Activated CD8-positive, alpha-beta memory T cell treated with anti-CD3 and anti-CD28 coated beads, Interleukin-2, amount 10 ng/mL, durations not matched to agents 7 days and 5 days (primary cell): ENCODE results near the gene CHCHD3. TPM values are rescaled to one million over a fixed set of nuclear protein-coding genes. Genes with fewer than 3 reads are reported as not detected.

Experiments used
- ATAC-seq: fragments of 150-1000 bp; cut with Tn5 transposase; one replicate; pipeline ENCODE4 v1.10.0; 2021; ENCODE audit warnings: moderate library complexity
- CTCF ChIA-PET: fragments of 350-600 bp; sonication (Branson Sonifier 250); formaldehyde crosslinking; loops from one replicate; lab custom pipeline; 2021; ENCODE audit warnings: antibody characterized with exemption; lab: Charles Lee
- DNase-seq: peaks from one replicate; pipeline ENCODE4 v3.0.0-alpha.2; 2020
- H3K27ac Mint-ChIP-seq: one replicate; pipeline ENCODE4 v1.8.0; 2021; ENCODE audit warnings: mild to moderate bottlenecking, mixed read lengths
- H3K27me3 Mint-ChIP-seq: one replicate; pipeline ENCODE4 v1.8.0; 2021; ENCODE audit warnings: mixed read lengths
- H3K36me3 Mint-ChIP-seq: one replicate; pipeline ENCODE4 v1.8.0; 2021; ENCODE audit warnings: mild to moderate bottlenecking, mixed read lengths
- H3K4me1 Mint-ChIP-seq: one replicate; pipeline ENCODE4 v1.8.0; 2021; ENCODE audit warnings: mixed read lengths
- H3K4me3 Mint-ChIP-seq: one replicate; pipeline ENCODE4 v1.8.0; 2021; ENCODE audit warnings: mild to moderate bottlenecking, moderate library complexity, mixed read lengths
- H3K9me3 Mint-ChIP-seq: one replicate; pipeline ENCODE4 v1.8.0; 2022; ENCODE audit warnings: low read depth, mixed read lengths
- total RNA-seq, 2 experiments: library from RNA; stranded (reverse); gene quantifications; one replicate each; pipeline ENCODE4 v1.2.3, GENCODE V29; 2021

Gene CHCHD3
- total RNA-seq, 2 experiments from 2014 or later = 49.5 to 56.7 TPM

- CTCF ChIA-PET = no interaction called here
- Mint-ChIP-seq H3K36me3 (peaks cover 1% of the 10 kb centered on the region), H3K9me3 (no peaks in the 10 kb centered on the region), H3K27me3 (peaks cover 24% of the 10 kb centered on the region), H3K4me1 (no peaks in the 10 kb centered on the region), H3K4me3 (no peak overlapping the region), H3K27ac (no peak overlapping the region)
- ATAC-seq (no peak), DNase-seq (no peak)
Observed at GRCh38 chr7:133108023-133108422, 26.1 kb upstream of the CHCHD3 start.

DNA sequence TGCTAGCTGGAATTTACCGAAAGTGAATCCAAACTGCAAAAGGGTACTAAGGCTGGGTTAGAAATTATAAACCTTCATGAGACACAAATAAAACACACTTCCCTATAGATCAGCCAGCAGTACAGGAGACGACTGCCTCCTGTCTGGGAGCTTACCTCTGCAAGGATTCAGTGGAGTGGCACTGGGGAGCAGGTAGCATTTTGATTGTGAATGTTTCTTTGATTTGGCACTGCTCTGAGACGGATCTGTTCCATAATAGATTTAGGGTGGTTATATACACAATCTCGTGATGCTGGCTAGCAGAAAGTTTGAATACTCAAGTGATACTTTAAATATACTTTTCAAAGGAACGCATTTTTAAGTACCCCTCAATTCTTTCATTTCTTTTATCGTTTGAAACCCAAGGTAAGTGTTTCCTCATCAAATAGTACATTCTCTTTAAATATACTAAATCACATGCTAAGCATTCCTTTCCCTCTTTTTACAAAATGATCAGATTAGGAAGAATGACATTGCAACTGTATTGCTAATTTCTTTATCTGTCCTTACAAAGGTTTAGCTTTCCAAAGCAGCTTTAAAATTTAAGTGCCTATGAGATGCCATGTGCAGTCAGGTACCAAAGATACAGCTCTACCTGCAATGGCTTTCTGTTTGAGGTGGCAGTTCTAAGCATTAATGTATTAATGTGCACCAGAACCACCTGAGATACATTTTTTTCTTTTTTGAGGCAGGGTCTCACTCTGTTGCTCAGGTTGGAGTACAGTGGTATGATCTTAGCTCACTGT lies 20.6 kb upstream of the CHCHD3 start:
- no peaks in the 10 kb centered on the region for H3K4me1 Mint-ChIP-seq
- no peak overlapping the region for H3K4me3 Mint-ChIP-seq
- peaks cover 7% of the 10 kb centered on the region for H3K27me3 Mint-ChIP-seq
- no peak for DNase-seq
- no peak for ATAC-seq
- H3K9me3 Mint-ChIP-seq = no peaks in the 10 kb centered on the region
- H3K27ac Mint-ChIP-seq = no peak overlapping the region
- CTCF ChIA-PET = no interaction called here
- no peaks in the 10 kb centered on the region for H3K36me3 Mint-ChIP-seq

GRCh38 chr7:133099633-133100286 lies 17.9 kb upstream of the CHCHD3 start:
- Mint-ChIP-seq H3K4me3 (no peak overlapping the region), H3K4me1 (no peaks in the 10 kb centered on the region), H3K27ac (no peak overlapping the region), H3K36me3 (no peaks in the 10 kb centered on the region), H3K27me3 (peaks cover 7% of the 10 kb centered on the region), H3K9me3 (no peaks in the 10 kb centered on the region)
- no peak for ATAC-seq
- no peak for DNase-seq
- CTCF ChIA-PET = no interaction called here

DNA sequence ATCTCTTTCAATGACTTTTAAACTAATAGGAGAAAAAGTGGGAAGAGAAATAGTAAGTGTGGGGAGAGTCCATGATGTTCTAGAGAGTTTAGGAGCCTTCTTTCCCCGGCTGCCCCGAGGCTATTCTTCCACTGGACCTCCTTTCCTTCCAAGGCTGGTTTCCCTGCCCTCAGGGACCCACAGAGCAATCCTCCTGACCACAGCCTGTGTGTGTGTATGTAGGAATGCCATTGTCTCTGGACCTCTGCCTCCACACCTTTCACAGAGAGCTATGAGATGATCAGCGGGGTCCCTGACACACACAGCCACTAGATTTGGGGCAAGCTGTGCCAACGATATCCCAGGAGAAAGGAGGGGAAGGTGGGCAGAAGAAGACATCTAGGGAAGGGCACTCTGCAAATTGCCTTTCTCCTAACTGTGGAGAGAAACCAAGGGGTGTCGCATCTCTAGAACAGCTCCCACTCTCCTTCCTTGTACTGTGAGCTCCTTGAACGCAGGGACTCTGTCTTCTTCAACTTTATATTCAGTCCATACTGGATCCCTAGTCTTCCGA lies 13.3 kb upstream of the CHCHD3 start:
- Mint-ChIP-seq H3K27me3 (peaks cover 3% of the 10 kb centered on the region), H3K36me3 (no peaks in the 10 kb centered on the region), H3K9me3 (no peaks in the 10 kb centered on the region), H3K4me3 (no peak overlapping the region), H3K4me1 (no peaks in the 10 kb centered on the region), H3K27ac (no peak overlapping the region)
- CTCF ChIA-PET = no interaction called here
- no peak for ATAC-seq
- DNase-seq = no peak

GRCh38 chr7:133091943-133092464 lies 10.1 kb upstream of the CHCHD3 start:
- CTCF ChIA-PET = interaction anchor here (0.7 kb wide), 1 partner anchor 253 kb away, joined by 3 read pairs; no protein-coding TSS in a partner anchor
- DNase-seq (no peak), ATAC-seq (no peak)
- Mint-ChIP-seq H3K36me3 (no peaks in the 10 kb centered on the region), H3K27ac (no peak overlapping the region), H3K4me1 (no peaks in the 10 kb centered on the region), H3K27me3 (no peaks in the 10 kb centered on the region), H3K9me3 (no peaks in the 10 kb centered on the region), H3K4me3 (no peak overlapping the region)

- CTCF ChIA-PET = no interaction called here
- Mint-ChIP-seq H3K4me3 (peak overlapping the region; percentile 82), H3K4me1 (peaks cover 24% of the 10 kb centered on the region), H3K27me3 (no peaks in the 10 kb centered on the region), H3K9me3 (no peaks in the 10 kb centered on the region), H3K27ac (peak overlapping the region; percentile 82), H3K36me3 (peaks cover 8% of the 10 kb centered on the region)
- no peak for ATAC-seq
- no peak for DNase-seq
Observed at GRCh38 chr7:133082390-133082766, 488 bp upstream of the CHCHD3 start.

DNA sequence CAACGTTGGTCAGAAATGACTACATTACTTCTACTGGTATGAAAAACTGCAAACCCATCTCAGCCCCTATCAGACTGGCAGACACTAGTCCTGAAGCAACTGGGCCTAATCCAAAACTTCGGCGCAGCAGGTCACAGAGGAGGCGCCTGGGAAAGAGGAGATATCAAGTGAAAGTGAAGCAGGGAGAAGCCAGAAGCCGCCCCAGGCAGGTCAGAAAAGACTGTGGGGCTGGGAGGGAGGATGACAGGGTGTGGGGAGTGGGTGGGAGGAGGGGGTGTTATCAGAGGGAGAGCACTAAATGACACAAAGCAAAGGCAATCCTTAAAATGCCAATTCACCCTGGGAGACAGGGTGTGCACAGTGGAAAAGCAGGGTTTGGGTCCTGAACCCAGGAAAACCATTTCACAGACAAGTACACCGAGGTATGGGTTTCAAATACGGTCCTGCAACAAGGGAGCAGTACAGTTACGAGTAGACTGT lies 731 bp downstream of the CHCHD3 start:
- no peaks in the 10 kb centered on the region for H3K9me3 Mint-ChIP-seq
- H3K27ac Mint-ChIP-seq = peak overlapping the region; percentile 82
- CTCF ChIA-PET = no interaction called here
- peaks cover 25% of the 10 kb centered on the region for H3K4me1 Mint-ChIP-seq
- H3K27me3 Mint-ChIP-seq = no peaks in the 10 kb centered on the region
- peak; percentile 42 for DNase-seq
- peaks cover 11% of the 10 kb centered on the region for H3K36me3 Mint-ChIP-seq
- no peak for ATAC-seq
- H3K4me3 Mint-ChIP-seq = peak overlapping the region; percentile 82

GRCh38 chr7:133079296-133079695 lies 2.6 kb downstream of the CHCHD3 start:
- Mint-ChIP-seq H3K27me3 (no peaks in the 10 kb centered on the region), H3K4me3 (no peak overlapping the region), H3K36me3 (peaks cover 18% of the 10 kb centered on the region), H3K9me3 (no peaks in the 10 kb centered on the region), H3K27ac (no peak overlapping the region), H3K4me1 (peaks cover 25% of the 10 kb centered on the region)
- ATAC-seq (no peak), DNase-seq (no peak)
- CTCF ChIA-PET = interaction anchor here (1.1 kb wide), 1 partner anchor 13 kb away, joined by 3 read pairs; no protein-coding TSS in a partner anchor

DNA sequence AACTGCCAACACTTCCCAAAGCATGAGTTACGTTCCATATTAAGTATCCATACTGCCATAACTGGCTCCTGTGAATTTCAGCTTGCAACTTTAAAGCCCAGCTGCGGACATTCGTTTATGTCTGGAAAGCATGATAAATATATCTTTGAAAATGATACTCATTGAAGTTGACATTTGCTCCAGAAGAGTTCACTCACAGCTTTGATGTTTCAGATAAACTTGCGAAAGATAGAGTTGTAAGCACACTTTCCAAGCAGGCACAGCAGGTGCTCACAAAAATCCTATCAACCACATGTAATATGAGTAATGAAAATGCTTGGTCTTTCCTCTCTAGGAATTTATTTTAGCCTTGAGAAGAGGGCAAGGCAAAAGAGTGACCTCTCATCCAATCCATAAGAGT lies 4.5 kb downstream of the CHCHD3 start:
- Mint-ChIP-seq H3K9me3 (no peaks in the 10 kb centered on the region), H3K36me3 (peaks cover 22% of the 10 kb centered on the region), H3K27me3 (no peaks in the 10 kb centered on the region), H3K27ac (no peak overlapping the region), H3K4me1 (peaks cover 24% of the 10 kb centered on the region), H3K4me3 (no peak overlapping the region)
- CTCF ChIA-PET = no interaction called here
- DNase-seq = no peak
- ATAC-seq = no peak

- no peaks in the 10 kb centered on the region for H3K27me3 Mint-ChIP-seq
- no peak overlapping the region for H3K27ac Mint-ChIP-seq
- H3K9me3 Mint-ChIP-seq = no peaks in the 10 kb centered on the region
- no peak for ATAC-seq
- no peak overlapping the region for H3K4me3 Mint-ChIP-seq
- H3K36me3 Mint-ChIP-seq = peaks cover 22% of the 10 kb centered on the region
- H3K4me1 Mint-ChIP-seq = peaks cover 19% of the 10 kb centered on the region
- no peak for DNase-seq
- CTCF ChIA-PET = no interaction called here
Observed at GRCh38 chr7:133076142-133076541, 5.7 kb downstream of the CHCHD3 start.

- ATAC-seq (no peak), DNase-seq (no peak)
- H3K27ac Mint-ChIP-seq = no peak overlapping the region
- H3K27me3 Mint-ChIP-seq = no peaks in the 10 kb centered on the region
- H3K4me1 Mint-ChIP-seq = peaks cover 2% of the 10 kb centered on the region
- peaks cover 36% of the 10 kb centered on the region for H3K36me3 Mint-ChIP-seq
- CTCF ChIA-PET = no interaction called here
- H3K4me3 Mint-ChIP-seq = no peak overlapping the region
- no peaks in the 10 kb centered on the region for H3K9me3 Mint-ChIP-seq
Observed at GRCh38 chr7:133071506-133071905, 10.4 kb downstream of the CHCHD3 start.

GRCh38 chr7:133070562-133070961 lies 11.3 kb downstream of the CHCHD3 start:
- Mint-ChIP-seq H3K4me1 (peaks cover 2% of the 10 kb centered on the region), H3K27ac (no peak overlapping the region), H3K27me3 (no peaks in the 10 kb centered on the region), H3K4me3 (no peak overlapping the region), H3K9me3 (no peaks in the 10 kb centered on the region), H3K36me3 (peaks cover 37% of the 10 kb centered on the region)
- no peak for ATAC-seq
- CTCF ChIA-PET = no interaction called here
- no peak for DNase-seq

DNA sequence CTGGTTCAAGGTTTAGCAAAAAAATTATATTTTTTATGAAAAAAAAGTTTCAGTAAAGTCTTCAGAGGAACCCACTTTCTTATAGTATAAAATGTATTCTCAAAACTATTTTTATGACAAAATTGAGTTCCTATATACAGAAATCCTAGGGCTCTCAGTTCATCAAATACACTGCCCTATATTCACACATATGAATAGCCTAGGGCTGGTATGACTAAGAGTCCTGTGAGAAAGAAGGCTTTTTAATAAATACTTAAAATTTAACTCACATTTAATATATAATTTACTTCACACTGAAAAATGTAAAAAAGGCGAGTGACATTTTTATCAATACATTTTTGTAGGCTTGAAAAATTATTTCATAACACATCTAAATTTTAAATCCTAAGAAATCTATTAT lies 16.6 kb downstream of the CHCHD3 start:
- no peaks in the 10 kb centered on the region for H3K9me3 Mint-ChIP-seq
- H3K27me3 Mint-ChIP-seq = no peaks in the 10 kb centered on the region
- CTCF ChIA-PET = interaction anchor here (1.0 kb wide), 1 partner anchor 14 kb away, joined by 3 read pairs; no protein-coding TSS in a partner anchor
- ATAC-seq (no peak), DNase-seq (no peak)
- no peak overlapping the region for H3K4me3 Mint-ChIP-seq
- H3K27ac Mint-ChIP-seq = no peak overlapping the region
- no peaks in the 10 kb centered on the region for H3K4me1 Mint-ChIP-seq
- peaks cover 32% of the 10 kb centered on the region for H3K36me3 Mint-ChIP-seq
